Subcutaneous adipose tissue (tissue), 4 donors: ENCODE measurements around the gene YBEY. TPM values are rescaled to one million over a fixed set of nuclear protein-coding genes. Genes with fewer than 3 reads are reported as not detected.

Experiments used
- CTCF ChIP-seq: fragments of 450-650 bp; IDR thresholded peaks from one replicate; pipeline ENCODE4 v1.5.1; 2016; ENCODE audit warnings: low read depth, mild to moderate bottlenecking, control low read depth, antibody characterized with exemption, moderate library complexity
- total RNA-seq, 4 donors: library from RNA; depleted of rRNA; stranded (reverse); fragments of >200 nt; gene quantifications; one replicate each; pipeline ENCODE4 v1.1.0, GENCODE V29; 2016

Gene YBEY
- total RNA-seq, 4 donors from 2014 or later, result 16.3 to 19.4 (median 17.9) TPM

DNA sequence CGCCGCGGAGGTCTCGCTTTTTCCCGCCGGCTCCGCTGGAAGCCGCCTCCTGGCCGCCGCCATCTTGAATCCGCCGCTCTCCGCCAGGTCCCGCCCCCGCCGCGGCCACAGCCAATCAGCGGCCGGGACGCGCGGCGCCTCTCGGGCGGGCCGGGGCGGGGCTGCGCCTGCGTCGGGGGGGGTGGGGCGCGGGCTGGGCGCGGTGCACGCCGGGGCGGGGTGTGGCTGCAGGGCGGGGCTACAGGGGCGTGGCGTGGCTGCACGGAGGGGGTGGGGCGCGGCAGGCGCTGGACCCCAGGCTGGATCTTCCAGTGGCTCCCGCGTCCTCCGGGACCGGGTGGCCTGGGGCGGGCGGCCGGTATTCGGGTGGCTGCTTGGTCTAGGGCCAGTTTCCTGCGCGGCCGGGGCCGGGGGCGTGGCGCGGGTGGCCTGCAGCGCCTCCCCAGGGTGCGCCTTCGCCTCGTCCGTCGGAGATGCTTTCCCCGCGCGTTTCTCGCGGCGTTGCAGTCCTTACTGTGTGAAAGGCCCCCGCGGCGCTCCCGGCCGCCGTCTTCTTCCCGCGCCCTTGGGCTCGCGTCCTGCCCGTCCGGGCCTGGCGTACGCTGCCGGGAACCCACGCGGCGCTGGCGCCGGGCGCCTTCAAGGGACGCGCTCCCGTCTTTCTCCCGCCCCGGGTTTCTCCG, 38.4 kb downstream of the YBEY start:
- no peak for TF ChIP-seq CTCF

DNA sequence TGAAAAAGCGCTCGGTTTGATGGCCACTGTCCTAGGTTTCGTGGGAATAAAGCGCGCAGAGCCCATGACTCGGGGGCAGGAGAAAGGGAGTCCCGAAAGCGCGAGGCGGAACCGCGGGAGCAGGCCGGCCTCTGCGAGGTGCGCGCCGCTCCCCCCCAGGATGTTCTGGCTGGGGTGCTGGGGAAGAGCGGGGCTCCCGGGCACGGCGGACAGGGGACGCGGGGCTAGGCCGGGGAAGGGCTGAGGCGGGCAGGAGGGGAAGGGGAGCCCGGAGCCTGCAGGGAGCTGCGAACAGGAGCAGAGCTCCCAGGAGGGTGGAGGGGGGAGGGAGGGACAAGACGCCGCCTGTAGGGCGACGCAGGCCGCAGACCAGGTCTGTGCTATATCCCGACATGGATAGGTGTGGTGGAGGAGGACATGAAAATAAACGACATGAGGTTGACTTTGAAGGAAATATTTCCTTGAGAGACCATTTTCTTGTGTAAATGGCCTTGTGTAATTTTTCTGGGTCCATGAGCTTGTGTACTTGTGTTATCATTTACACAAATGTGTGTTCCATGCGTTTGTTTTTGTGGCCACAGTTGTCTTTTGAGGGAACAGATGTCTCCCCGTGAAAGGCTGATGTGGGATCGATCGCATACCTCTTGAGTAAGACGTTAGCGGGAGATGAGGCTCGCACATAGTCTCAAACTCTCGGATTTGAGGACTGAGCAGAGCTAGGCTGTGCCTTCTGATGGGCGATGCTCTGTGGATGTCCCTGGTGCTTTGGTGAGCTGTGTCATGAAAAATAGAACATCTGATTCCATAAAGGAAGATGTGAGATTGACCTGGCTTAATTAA, 39.2 kb downstream of the YBEY start:
- no peak for TF ChIP-seq CTCF

- no peak for TF ChIP-seq CTCF
Observed at GRCh38 chr21:46326110-46326703, 40.1 kb downstream of the YBEY start.

GRCh38 chr21:46327711-46328110, 41.6 kb downstream of the YBEY start:
- no peak for TF ChIP-seq CTCF

DNA sequence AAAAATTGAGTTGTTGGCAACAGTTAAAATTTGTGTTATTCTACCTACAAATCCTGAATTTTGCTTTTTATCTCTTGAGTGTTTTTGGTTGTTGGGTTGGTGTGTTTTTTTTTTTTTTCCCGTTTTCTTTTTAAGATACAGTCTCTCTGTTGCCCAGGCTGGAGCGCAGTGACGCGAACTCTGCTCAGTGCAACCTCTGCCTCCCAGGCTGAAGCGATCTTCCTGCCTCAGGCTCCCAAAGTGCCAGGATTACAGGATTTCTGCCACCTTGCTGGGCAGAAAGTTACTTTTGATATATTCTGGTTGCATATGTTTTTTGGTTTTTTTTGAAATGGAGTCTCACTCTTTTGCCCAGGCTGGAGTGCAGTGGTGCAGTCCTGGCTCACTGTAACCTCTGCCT, 42.0 kb downstream of the YBEY start:
- TF ChIP-seq CTCF, result no peak

GRCh38 chr21:46329796-46330195, 43.7 kb downstream of the YBEY start:
- no peak for TF ChIP-seq CTCF
